ENCODE data around the gene SMOC1.

GRCh38 chr14:69997849-69998248, 118.6 kb downstream of the SMOC1 start:
- TF ChIP-seq, protein P1, sequence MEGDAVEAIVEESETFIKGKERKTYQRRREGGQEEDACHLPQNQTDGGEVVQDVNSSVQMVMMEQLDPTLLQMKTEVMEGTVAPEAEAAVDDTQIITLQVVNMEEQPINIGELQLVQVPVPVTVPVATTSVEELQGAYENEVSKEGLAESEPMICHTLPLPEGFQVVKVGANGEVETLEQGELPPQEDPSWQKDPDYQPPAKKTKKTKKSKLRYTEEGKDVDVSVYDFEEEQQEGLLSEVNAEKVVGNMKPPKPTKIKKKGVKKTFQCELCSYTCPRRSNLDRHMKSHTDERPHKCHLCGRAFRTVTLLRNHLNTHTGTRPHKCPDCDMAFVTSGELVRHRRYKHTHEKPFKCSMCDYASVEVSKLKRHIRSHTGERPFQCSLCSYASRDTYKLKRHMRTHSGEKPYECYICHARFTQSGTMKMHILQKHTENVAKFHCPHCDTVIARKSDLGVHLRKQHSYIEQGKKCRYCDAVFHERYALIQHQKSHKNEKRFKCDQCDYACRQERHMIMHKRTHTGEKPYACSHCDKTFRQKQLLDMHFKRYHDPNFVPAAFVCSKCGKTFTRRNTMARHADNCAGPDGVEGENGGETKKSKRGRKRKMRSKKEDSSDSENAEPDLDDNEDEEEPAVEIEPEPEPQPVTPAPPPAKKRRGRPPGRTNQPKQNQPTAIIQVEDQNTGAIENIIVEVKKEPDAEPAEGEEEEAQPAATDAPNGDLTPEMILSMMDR (IDR thresholded peaks at IDR 0.05), result no peak
- no peak for TF ChIP-seq POLR2A (IDR thresholded peaks at IDR 0.05)
